NB4 (cell line): ENCODE measurements around the gene MYRFL.
"Not testable (repeated sequence)": the region's sequence is repeated elsewhere in the genome, so short reads cannot be mapped to it uniquely, and the experiment has no call there.

Experiments
- DNase-seq: peaks from one replicate; pipeline ENCODE4 v3.0.0; 2010; ENCODE audit warnings: low read depth
- H3K4me3 ChIP-seq: one replicate; pipeline ENCODE4 v1.5.1; 2011; ENCODE audit warnings: mild to moderate bottlenecking, low read depth, low read length, moderate library complexity
- CTCF ChIP-seq: IDR thresholded peaks from one replicate; pipeline ENCODE4 v1.5.1; 2012; ENCODE audit warnings: low read depth, low read length
- MAX ChIP-seq: IDR thresholded peaks from 2 replicates; pipeline ENCODE4 v1.6.1; 2011; ENCODE audit warnings: low read depth, low read length
- MYC ChIP-seq: IDR thresholded peaks from 2 replicates; pipeline ENCODE4 v1.6.1; 2011; ENCODE audit warnings: low read depth, low read length
- POLR2A ChIP-seq: IDR thresholded peaks from 2 replicates; pipeline ENCODE4 v1.6.1; 2011; ENCODE audit warnings: mild to moderate bottlenecking; ENCODE audit not compliant: insufficient read length; ENCODE audit errors: extremely low read depth

Gene MYRFL

GRCh38 chr12:69846976-69847375 lies 21.9 kb downstream of the MYRFL start:
- no peak for DNase-seq
- H3K4me3 ChIP-seq = no peak overlapping the region
- TF ChIP-seq POLR2A (no peak), CTCF (no peak), MYC (no peak), MAX (no peak)

- TF ChIP-seq POLR2A (no peak), MAX (no peak), CTCF (no peak), MYC (no peak)
- no peak for DNase-seq
- no peak overlapping the region for H3K4me3 ChIP-seq
These were observed 26.9 kb downstream of the MYRFL start for GRCh38 chr12:69851976-69852375.

GRCh38 chr12:69853176-69853961 lies 28.3 kb downstream of the MYRFL start:
- DNase-seq, H3K4me3 ChIP-seq: not testable (repeated sequence)

GRCh38 chr12:69866698-69867097 lies 41.7 kb downstream of the MYRFL start:
- DNase-seq = no peak
- H3K4me3 ChIP-seq = no peak overlapping the region
- TF ChIP-seq CTCF = no peak
- TF ChIP-seq MAX = no peak
- TF ChIP-seq MYC = no peak

GRCh38 chr12:69868695-69869094 lies 43.7 kb downstream of the MYRFL start:
- DNase-seq = no peak
- TF ChIP-seq MYC = no peak
- TF ChIP-seq CTCF = no peak
- TF ChIP-seq MAX = no peak
- no peak for TF ChIP-seq POLR2A
- no peak overlapping the region for H3K4me3 ChIP-seq

- no peak for DNase-seq
- H3K4me3 ChIP-seq = no peak overlapping the region
- TF ChIP-seq MYC (no peak), CTCF (no peak), POLR2A (no peak), MAX (no peak)
These were observed 47.8 kb downstream of the MYRFL start for GRCh38 chr12:69872804-69873203.
